Neuron (in vitro differentiated cells): ENCODE data around the gene ACCS.

Experiments used
- H2AFZ ChIP-seq: one replicate; pipeline ENCODE4 v1.6.1; 2013; ENCODE audit warnings: low read depth, mild to moderate bottlenecking, inconsistent platforms, low read length, moderate library complexity
- H3K27me3 ChIP-seq: one replicate; pipeline ENCODE4 v1.6.1; 2013; ENCODE audit warnings: low read length; ENCODE audit not compliant: insufficient read depth
- H3K36me3 ChIP-seq: one replicate; pipeline ENCODE4 v1.6.1; 2013; ENCODE audit warnings: low read length; ENCODE audit not compliant: insufficient read depth
- H3K4me1 ChIP-seq: one replicate; pipeline ENCODE4 v1.6.1; 2013; ENCODE audit warnings: low read length; ENCODE audit not compliant: insufficient read depth
- H3K4me3 ChIP-seq: 2 replicates; pipeline ENCODE4 v1.5.1; 2013; ENCODE audit warnings: mild to moderate bottlenecking, low read length, moderate library complexity
- H3K9me3 ChIP-seq: one replicate; pipeline ENCODE4 v1.6.1; 2013; ENCODE audit warnings: low read length

The ACCS gene

GRCh38 chr11:44057340-44057739 lies 8.7 kb upstream of the ACCS start:
- Histone ChIP-seq H3K27me3 (peaks cover 15% of the 10 kb centered on the region), H3K4me3 (no peak overlapping the region), H3K36me3 (no peaks in the 10 kb centered on the region), H2AFZ (no peak overlapping the region), H3K9me3 (no peaks in the 10 kb centered on the region), H3K4me1 (no peaks in the 10 kb centered on the region)

GRCh38 chr11:44058275-44058674 lies 7.8 kb upstream of the ACCS start:
- Histone ChIP-seq H3K36me3 (no peaks in the 10 kb centered on the region), H3K4me1 (no peaks in the 10 kb centered on the region), H3K9me3 (no peaks in the 10 kb centered on the region), H2AFZ (no peak overlapping the region), H3K27me3 (peaks cover 20% of the 10 kb centered on the region), H3K4me3 (no peak overlapping the region)

GRCh38 chr11:44065161-44065661 lies 859 bp upstream of the ACCS start:
- H3K27me3 ChIP-seq = peaks cover 46% of the 10 kb centered on the region
- peaks cover 4% of the 10 kb centered on the region for H3K4me1 ChIP-seq
- H3K9me3 ChIP-seq = peaks cover 5% of the 10 kb centered on the region
- no peak overlapping the region for H3K4me3 ChIP-seq
- no peak overlapping the region for H2AFZ ChIP-seq
- H3K36me3 ChIP-seq = no peaks in the 10 kb centered on the region

GRCh38 chr11:44066732-44067141 lies 667 bp downstream of the ACCS start:
- Histone ChIP-seq H3K4me3 (no peak overlapping the region), H2AFZ (no peak overlapping the region), H3K9me3 (peaks cover 5% of the 10 kb centered on the region), H3K36me3 (no peaks in the 10 kb centered on the region), H3K4me1 (peaks cover 4% of the 10 kb centered on the region), H3K27me3 (peaks cover 40% of the 10 kb centered on the region)

GRCh38 chr11:44067266-44067665 lies 1.2 kb downstream of the ACCS start:
- H3K9me3 ChIP-seq = peaks cover 5% of the 10 kb centered on the region
- H3K36me3 ChIP-seq = no peaks in the 10 kb centered on the region
- no peak overlapping the region for H3K4me3 ChIP-seq
- H2AFZ ChIP-seq = no peak overlapping the region
- peaks cover 4% of the 10 kb centered on the region for H3K4me1 ChIP-seq
- H3K27me3 ChIP-seq = peaks cover 37% of the 10 kb centered on the region

- H3K4me3 ChIP-seq = no peak overlapping the region
- H3K4me1 ChIP-seq = peaks cover 4% of the 10 kb centered on the region
- H3K27me3 ChIP-seq = peaks cover 33% of the 10 kb centered on the region
- peaks cover 5% of the 10 kb centered on the region for H3K9me3 ChIP-seq
- no peak overlapping the region for H2AFZ ChIP-seq
- H3K36me3 ChIP-seq = no peaks in the 10 kb centered on the region
Observed at GRCh38 chr11:44068180-44068579, 2.1 kb downstream of the ACCS start.

- H3K36me3 ChIP-seq = no peaks in the 10 kb centered on the region
- H3K27me3 ChIP-seq = peaks cover 13% of the 10 kb centered on the region
- H2AFZ ChIP-seq = no peak overlapping the region
- H3K9me3 ChIP-seq = peaks cover 3% of the 10 kb centered on the region
- peaks cover 7% of the 10 kb centered on the region for H3K4me1 ChIP-seq
- H3K4me3 ChIP-seq = no peak overlapping the region
Observed at GRCh38 chr11:44071157-44071556, 5.1 kb downstream of the ACCS start.

GRCh38 chr11:44072757-44073658 lies 6.9 kb downstream of the ACCS start:
- Histone ChIP-seq H3K9me3 (no peaks in the 10 kb centered on the region), H3K4me1 (peaks cover 7% of the 10 kb centered on the region), H3K36me3 (no peaks in the 10 kb centered on the region), H2AFZ (no peak overlapping the region), H3K27me3 (no peaks in the 10 kb centered on the region), H3K4me3 (no peak overlapping the region)

GRCh38 chr11:44078794-44079193 lies 12.7 kb downstream of the ACCS start:
- Histone ChIP-seq H3K9me3 (no peaks in the 10 kb centered on the region), H3K4me1 (peaks cover 7% of the 10 kb centered on the region), H2AFZ (no peak overlapping the region), H3K36me3 (no peaks in the 10 kb centered on the region), H3K4me3 (no peak overlapping the region), H3K27me3 (no peaks in the 10 kb centered on the region)

- Histone ChIP-seq H3K4me3 (no peak overlapping the region), H3K36me3 (no peaks in the 10 kb centered on the region), H2AFZ (no peak overlapping the region), H3K27me3 (peaks cover under 1% of the 10 kb centered on the region), H3K4me1 (peaks cover 7% of the 10 kb centered on the region), H3K9me3 (no peaks in the 10 kb centered on the region)
Observed at GRCh38 chr11:44079376-44079775, 13.3 kb downstream of the ACCS start.

GRCh38 chr11:44080951-44081350 lies 14.9 kb downstream of the ACCS start:
- no peaks in the 10 kb centered on the region for H3K36me3 ChIP-seq
- H3K9me3 ChIP-seq = no peaks in the 10 kb centered on the region
- no peak overlapping the region for H3K4me3 ChIP-seq
- peaks cover 3% of the 10 kb centered on the region for H3K27me3 ChIP-seq
- no peak overlapping the region for H2AFZ ChIP-seq
- H3K4me1 ChIP-seq = peaks cover under 1% of the 10 kb centered on the region

GRCh38 chr11:44082645-44083044 lies 16.6 kb downstream of the ACCS start:
- no peaks in the 10 kb centered on the region for H3K36me3 ChIP-seq
- peaks cover 3% of the 10 kb centered on the region for H3K27me3 ChIP-seq
- H3K9me3 ChIP-seq = no peaks in the 10 kb centered on the region
- H3K4me3 ChIP-seq = no peak overlapping the region
- H2AFZ ChIP-seq = no peak overlapping the region
- H3K4me1 ChIP-seq = no peaks in the 10 kb centered on the region

GRCh38 chr11:44083433-44083832 lies 17.4 kb downstream of the ACCS start:
- H3K4me3 ChIP-seq = no peak overlapping the region
- H3K9me3 ChIP-seq = no peaks in the 10 kb centered on the region
- H3K36me3 ChIP-seq = no peaks in the 10 kb centered on the region
- no peak overlapping the region for H2AFZ ChIP-seq
- H3K27me3 ChIP-seq = peaks cover 3% of the 10 kb centered on the region
- H3K4me1 ChIP-seq = no peaks in the 10 kb centered on the region
